Retinal pigment epithelial cell (primary cell): ENCODE data around the gene RSPH6A.

Source experiments
- DNase-seq: peaks from one replicate; pipeline ENCODE4 v3.0.0-alpha.2; 2010; ENCODE audit warnings: low read depth
- H3K4me3 ChIP-seq: 2 replicates; pipeline ENCODE4 v1.5.1; 2011; ENCODE audit warnings: mild to moderate bottlenecking, low read length, control low read depth, moderate library complexity
- TF ChIP-seq, protein P1 (sequence below): conservative IDR thresholded peaks from 2 replicates; pipeline ENCODE4 v1.5.1; 2011; ENCODE audit warnings: low read depth, low read length, control low read depth, inconsistent platforms

The RSPH6A gene

GRCh38 chr19:45825917-45826893 lies 11.1 kb upstream of the RSPH6A start:
- TF ChIP-seq, protein P1, sequence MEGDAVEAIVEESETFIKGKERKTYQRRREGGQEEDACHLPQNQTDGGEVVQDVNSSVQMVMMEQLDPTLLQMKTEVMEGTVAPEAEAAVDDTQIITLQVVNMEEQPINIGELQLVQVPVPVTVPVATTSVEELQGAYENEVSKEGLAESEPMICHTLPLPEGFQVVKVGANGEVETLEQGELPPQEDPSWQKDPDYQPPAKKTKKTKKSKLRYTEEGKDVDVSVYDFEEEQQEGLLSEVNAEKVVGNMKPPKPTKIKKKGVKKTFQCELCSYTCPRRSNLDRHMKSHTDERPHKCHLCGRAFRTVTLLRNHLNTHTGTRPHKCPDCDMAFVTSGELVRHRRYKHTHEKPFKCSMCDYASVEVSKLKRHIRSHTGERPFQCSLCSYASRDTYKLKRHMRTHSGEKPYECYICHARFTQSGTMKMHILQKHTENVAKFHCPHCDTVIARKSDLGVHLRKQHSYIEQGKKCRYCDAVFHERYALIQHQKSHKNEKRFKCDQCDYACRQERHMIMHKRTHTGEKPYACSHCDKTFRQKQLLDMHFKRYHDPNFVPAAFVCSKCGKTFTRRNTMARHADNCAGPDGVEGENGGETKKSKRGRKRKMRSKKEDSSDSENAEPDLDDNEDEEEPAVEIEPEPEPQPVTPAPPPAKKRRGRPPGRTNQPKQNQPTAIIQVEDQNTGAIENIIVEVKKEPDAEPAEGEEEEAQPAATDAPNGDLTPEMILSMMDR = no peak
- no peak overlapping the region for H3K4me3 ChIP-seq
- DNase-seq = no peak

DNA sequence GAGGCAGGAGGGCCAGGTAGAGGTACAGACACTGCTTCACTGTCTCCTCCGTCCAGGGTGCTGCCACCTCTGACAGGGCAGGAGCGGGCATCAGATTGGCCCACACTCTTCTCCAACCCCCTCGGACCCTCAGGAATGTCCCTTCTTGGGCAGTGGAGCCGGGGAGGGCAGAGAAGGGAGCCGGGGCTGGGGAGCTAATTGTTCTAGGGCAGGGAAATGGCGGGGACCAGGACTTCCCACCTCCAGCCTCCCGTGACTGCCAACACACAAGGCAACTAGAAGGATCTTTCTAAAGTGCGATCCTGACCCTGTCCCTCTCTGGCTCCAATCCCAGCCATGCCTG lies 10.1 kb upstream of the RSPH6A start:
- TF ChIP-seq, protein P1 = no peak
- H3K4me3 ChIP-seq = no peak overlapping the region
- DNase-seq = no peak

- TF ChIP-seq, protein P1 = no peak
- H3K4me3 ChIP-seq = no peak overlapping the region
- DNase-seq = no peak
These were observed 9.6 kb upstream of the RSPH6A start for GRCh38 chr19:45824531-45825262.

GRCh38 chr19:45824041-45824471 lies 8.9 kb upstream of the RSPH6A start:
- H3K4me3 ChIP-seq = no peak overlapping the region
- TF ChIP-seq, protein P1 = no peak
- DNase-seq = no peak

GRCh38 chr19:45823182-45823581 lies 8.1 kb upstream of the RSPH6A start:
- DNase-seq = no peak
- no peak overlapping the region for H3K4me3 ChIP-seq
- TF ChIP-seq, protein P1 = no peak

DNA sequence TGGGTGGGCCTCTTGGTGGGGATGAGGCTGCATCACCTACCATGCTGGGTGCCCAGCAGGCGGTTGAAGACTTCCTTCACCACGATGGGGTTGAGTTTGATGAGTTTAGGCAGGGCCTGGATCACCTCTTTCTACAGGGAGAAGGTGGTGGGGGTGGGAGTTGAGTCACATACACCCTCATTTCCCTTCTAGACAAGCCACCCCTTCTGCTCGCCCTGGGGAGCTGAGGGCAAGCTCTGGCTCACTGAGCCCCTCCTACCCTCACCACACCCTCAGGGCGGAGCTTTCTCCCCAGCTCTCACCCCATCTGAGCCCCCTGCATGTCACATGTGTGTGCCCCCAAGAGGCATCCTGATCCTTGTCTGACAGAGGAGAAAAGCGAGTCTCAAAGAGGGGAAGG lies 7.6 kb upstream of the RSPH6A start:
- TF ChIP-seq, protein P1 = no peak
- no peak overlapping the region for H3K4me3 ChIP-seq
- DNase-seq = no peak
